ENCODE results near the gene PCNX2.

DNA sequence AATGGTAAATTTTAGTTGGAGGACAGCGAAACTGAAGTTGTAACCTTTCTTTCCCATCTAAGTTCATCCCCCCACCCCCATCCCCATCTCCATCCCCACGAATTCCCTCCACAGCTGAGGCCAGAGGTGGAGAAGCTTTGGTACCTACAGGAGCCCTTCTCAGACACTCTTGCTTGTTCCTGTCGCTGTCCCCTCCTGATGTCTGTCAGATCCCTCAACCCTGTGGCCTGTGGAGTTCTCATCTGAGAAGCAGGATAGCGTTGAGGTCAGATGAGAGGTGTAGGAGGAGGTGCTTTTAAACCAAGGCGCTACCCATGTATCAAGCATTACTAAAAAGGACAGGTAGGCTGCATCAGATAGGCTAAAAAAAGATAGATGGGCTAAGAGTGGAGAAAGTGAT lies 344.3 kb downstream of the PCNX2 start:
- TF ChIP-seq CBFB (IDR thresholded peaks at IDR 0.05; ENCODE audit: low read depth) (no peak), MXI1 (IDR thresholded peaks at IDR 0.05; ENCODE audit: low read depth, low read length) (no peak; the same call in 1 of the 2 replicates), HDAC6 (IDR thresholded peaks at IDR 0.05; ENCODE audit: unreplicated experiment) (no peak), EGR1 (IDR thresholded peaks at IDR 0.05; ENCODE audit: borderline replicate concordance in 1 of 2, low read depth in 2 of 2, low read length in 2 of 2) (no peak), POLR2A (IDR thresholded peaks at IDR 0.05; ENCODE audit: low read depth, low read length) (no peak), NBN (IDR thresholded peaks at IDR 0.05) (no peak), EZH2 (IDR thresholded peaks at IDR 0.05; ENCODE audit: borderline replicate concordance, control insufficient read depth, low read depth, low read length) (no peak)
- TF ChIP-seq, protein P1, sequence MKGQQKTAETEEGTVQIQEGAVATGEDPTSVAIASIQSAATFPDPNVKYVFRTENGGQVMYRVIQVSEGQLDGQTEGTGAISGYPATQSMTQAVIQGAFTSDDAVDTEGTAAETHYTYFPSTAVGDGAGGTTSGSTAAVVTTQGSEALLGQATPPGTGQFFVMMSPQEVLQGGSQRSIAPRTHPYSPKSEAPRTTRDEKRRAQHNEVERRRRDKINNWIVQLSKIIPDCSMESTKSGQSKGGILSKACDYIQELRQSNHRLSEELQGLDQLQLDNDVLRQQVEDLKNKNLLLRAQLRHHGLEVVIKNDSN (IDR thresholded peaks at IDR 0.05; ENCODE audit: borderline replicate concordance, extremely low read length, insufficient read depth, low read depth, low read length), result no peak
- TF ChIP-seq, protein P2, sequence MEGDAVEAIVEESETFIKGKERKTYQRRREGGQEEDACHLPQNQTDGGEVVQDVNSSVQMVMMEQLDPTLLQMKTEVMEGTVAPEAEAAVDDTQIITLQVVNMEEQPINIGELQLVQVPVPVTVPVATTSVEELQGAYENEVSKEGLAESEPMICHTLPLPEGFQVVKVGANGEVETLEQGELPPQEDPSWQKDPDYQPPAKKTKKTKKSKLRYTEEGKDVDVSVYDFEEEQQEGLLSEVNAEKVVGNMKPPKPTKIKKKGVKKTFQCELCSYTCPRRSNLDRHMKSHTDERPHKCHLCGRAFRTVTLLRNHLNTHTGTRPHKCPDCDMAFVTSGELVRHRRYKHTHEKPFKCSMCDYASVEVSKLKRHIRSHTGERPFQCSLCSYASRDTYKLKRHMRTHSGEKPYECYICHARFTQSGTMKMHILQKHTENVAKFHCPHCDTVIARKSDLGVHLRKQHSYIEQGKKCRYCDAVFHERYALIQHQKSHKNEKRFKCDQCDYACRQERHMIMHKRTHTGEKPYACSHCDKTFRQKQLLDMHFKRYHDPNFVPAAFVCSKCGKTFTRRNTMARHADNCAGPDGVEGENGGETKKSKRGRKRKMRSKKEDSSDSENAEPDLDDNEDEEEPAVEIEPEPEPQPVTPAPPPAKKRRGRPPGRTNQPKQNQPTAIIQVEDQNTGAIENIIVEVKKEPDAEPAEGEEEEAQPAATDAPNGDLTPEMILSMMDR (IDR thresholded peaks at IDR 0.05 in 2 of 3, conservative IDR thresholded peaks at IDR 0.05 in 1 of 3; ENCODE audit: control insufficient read depth in 2 of 3, extremely low read depth in 1 of 3, insufficient read depth in 1 of 3, low read depth in 3 of 3, low read length in 3 of 3), result no peak
- TF ChIP-seq, protein P3, sequence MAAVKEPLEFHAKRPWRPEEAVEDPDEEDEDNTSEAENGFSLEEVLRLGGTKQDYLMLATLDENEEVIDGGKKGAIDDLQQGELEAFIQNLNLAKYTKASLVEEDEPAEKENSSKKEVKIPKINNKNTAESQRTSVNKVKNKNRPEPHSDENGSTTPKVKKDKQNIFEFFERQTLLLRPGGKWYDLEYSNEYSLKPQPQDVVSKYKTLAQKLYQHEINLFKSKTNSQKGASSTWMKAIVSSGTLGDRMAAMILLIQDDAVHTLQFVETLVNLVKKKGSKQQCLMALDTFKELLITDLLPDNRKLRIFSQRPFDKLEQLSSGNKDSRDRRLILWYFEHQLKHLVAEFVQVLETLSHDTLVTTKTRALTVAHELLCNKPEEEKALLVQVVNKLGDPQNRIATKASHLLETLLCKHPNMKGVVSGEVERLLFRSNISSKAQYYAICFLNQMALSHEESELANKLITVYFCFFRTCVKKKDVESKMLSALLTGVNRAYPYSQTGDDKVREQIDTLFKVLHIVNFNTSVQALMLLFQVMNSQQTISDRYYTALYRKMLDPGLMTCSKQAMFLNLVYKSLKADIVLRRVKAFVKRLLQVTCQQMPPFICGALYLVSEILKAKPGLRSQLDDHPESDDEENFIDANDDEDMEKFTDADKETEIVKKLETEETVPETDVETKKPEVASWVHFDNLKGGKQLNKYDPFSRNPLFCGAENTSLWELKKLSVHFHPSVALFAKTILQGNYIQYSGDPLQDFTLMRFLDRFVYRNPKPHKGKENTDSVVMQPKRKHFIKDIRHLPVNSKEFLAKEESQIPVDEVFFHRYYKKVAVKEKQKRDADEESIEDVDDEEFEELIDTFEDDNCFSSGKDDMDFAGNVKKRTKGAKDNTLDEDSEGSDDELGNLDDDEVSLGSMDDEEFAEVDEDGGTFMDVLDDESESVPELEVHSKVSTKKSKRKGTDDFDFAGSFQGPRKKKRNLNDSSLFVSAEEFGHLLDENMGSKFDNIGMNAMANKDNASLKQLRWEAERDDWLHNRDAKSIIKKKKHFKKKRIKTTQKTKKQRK (IDR thresholded peaks at IDR 0.05; ENCODE audit: low read depth, low read length), result no peak

All from GM12878 (cell line).